HepG2 (cell line): ENCODE measurements around the gene KIF3A.

Experiments
- ATM ChIP-seq: fragments of 450-650 bp; IDR thresholded peaks from 2 replicates; pipeline ENCODE4 v1.7.1; 2017; ENCODE audit warnings: mild to moderate bottlenecking, borderline replicate concordance
- BRCA1 ChIP-seq: sonication (generic); formaldehyde crosslinking; IDR thresholded peaks from 2 replicates; pipeline ENCODE4 v1.4.0; 2020; ENCODE audit warnings: missing genetic modification reagents
- DPF2 ChIP-seq: sonication (generic); formaldehyde crosslinking; IDR thresholded peaks from 2 replicates; pipeline ENCODE4 v1.4.0; 2020; ENCODE audit warnings: mild to moderate bottlenecking, low read depth, missing genetic modification reagents, borderline replicate concordance
- RXRA ChIP-seq: sonication (generic); formaldehyde crosslinking; IDR thresholded peaks from 2 replicates; pipeline ENCODE4 v1.5.1; 2020; ENCODE audit warnings: missing genetic modification reagents
- ZBTB21 ChIP-seq: sonication (generic); formaldehyde crosslinking; IDR thresholded peaks from 2 replicates; pipeline ENCODE4 v1.4.0; 2020; ENCODE audit warnings: missing genetic modification reagents
- ZNF703 ChIP-seq: sonication (generic); formaldehyde crosslinking; IDR thresholded peaks from 2 replicates; pipeline ENCODE4 v1.5.1; 2020; ENCODE audit warnings: missing genetic modification reagents, mild to moderate bottlenecking, moderate library complexity, borderline replicate concordance

DNA sequence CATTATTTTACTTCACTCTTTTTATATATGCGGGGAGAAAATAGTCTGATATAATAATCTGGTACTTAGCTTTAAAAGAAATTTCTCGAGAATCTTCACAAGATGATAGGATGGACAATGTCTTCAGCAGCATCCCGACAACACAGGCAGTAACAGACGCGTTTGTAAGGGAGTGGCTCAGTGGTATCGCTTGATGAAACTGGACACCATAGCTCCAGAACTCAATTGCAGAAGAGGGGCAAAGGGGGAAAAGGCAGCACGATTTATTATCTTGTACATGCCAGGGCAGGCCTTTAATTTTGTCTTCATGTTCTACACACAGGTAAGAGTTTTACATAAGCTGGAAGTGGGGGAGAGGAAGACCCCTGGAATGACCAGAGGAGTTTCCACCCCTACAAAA lies 47.8 kb downstream of the KIF3A start:
- TF ChIP-seq ZNF703 (CRISPR knock-in tag) (no peak), DPF2 (CRISPR knock-in tag) (no peak), ZBTB21 (no peak), RXRA (CRISPR knock-in tag) (no peak), BRCA1 (CRISPR knock-in tag) (no peak), ATM (no peak)
